Transverse colon (tissue), 4 donors: ENCODE results near the gene PROKR1. TPM values are rescaled to one million over a fixed set of nuclear protein-coding genes. Genes with fewer than 3 reads are reported as not detected.

ENCODE experiments used
- DNase-seq: peaks from one replicate; pipeline ENCODE4 v3.0.0-alpha.2; 2019
- H3K27ac ChIP-seq, 4 donors: fragments of 200-600 bp; sonication (generic); 2 replicates each; pipeline ENCODE4 v1.5.1; 2016 to 2018; ENCODE audit warnings: inconsistent platforms in 4 of 4
- H3K27me3 ChIP-seq: fragments of 200-600 bp; sonication (generic); 2 replicates; pipeline ENCODE4 v1.5.1; 2017; ENCODE audit warnings: inconsistent platforms
- H3K36me3 ChIP-seq, 4 donors: fragments of 200-600 bp; sonication (generic); 2 replicates each; pipeline ENCODE4 v1.5.1; 2017 to 2019; ENCODE audit warnings: inconsistent platforms in 4 of 4
- H3K4me1 ChIP-seq, 4 donors: fragments of 200-600 bp; sonication (generic); 2 replicates each; pipeline ENCODE4 v1.5.1; 2017 to 2020; ENCODE audit warnings: inconsistent platforms in 4 of 4
- H3K4me3 ChIP-seq, 4 donors: fragments of 200-600 bp; sonication (generic); 1 replicate in 1 of 4; 2 replicates in 3 of 4; pipeline versions ENCODE4 v1.5.1 to v1.6.1; 2017 to 2019; ENCODE audit warnings: inconsistent platforms in 4 of 4
- H3K9me3 ChIP-seq, 2 donors: fragments of 200-600 bp; sonication (generic); 2 replicates each; pipeline ENCODE4 v1.5.1; 2017 to 2019; ENCODE audit warnings: inconsistent platforms in 2 of 2
- EP300 ChIP-seq: sonication (generic); formaldehyde crosslinking; IDR thresholded peaks from one replicate; pipeline ENCODE4 v1.6.1; 2017; ENCODE audit warnings: antibody characterized with exemption, low read depth
- POLR2A ChIP-seq: fragments of 450-650 bp; IDR thresholded peaks from one replicate; pipeline ENCODE4 v1.6.1; 2016; ENCODE audit warnings: antibody characterized with exemption, mild to moderate bottlenecking, moderate library complexity
- POLR2AphosphoS5 ChIP-seq, 3 donors: sonication (generic); formaldehyde crosslinking; IDR thresholded peaks; one replicate each; pipeline ENCODE4 v1.6.1; 2016; ENCODE audit warnings: antibody characterized with exemption in 3 of 3
- WGBS, 2 donors: methylation state at CpG; one replicate each; pipeline ENCODE4 v1.1.5; 2018; ENCODE audit warnings: low coverage in 1 of 2; 5-methylcytosine and 5-hydroxymethylcytosine counted together
- in situ Hi-C, 4 donors: fragments of 200-750 bp; cut with MboI; loops; one replicate each; pipeline versions ENCODE4 v1.15.0 to v1.15.1; 2017; ENCODE audit warnings: low sequenced_read_pairs in 3 of 4, low pct_ligation_motif_present in 1 of 4, low pct_unique_long_range_greater_than_20kb in 1 of 4
- intact Hi-C: fragments of 100-400 bp; cut with DNase I; formaldehyde crosslinking; loops from one replicate; pipeline ENCODE4 v1.15.1; 2023; ENCODE audit warnings: low total_unique reads
- total RNA-seq, 4 donors: library from RNA; depleted of rRNA; stranded (reverse); fragments of >200 nt; gene quantifications; one replicate each; pipeline ENCODE4 v1.1.0, GENCODE V29; 2016
- TF ChIP-seq, protein P1 (sequence below), 5 experiments: fragments of 200-600 bp in 3 of 5; fragments of 450-650 bp in 2 of 5; sonication (generic) in 3 of 5; IDR thresholded peaks; 1 replicate in 2 of 5; 2 replicates in 3 of 5; pipeline ENCODE4 v1.5.1; 2016 to 2017; ENCODE audit warnings: antibody characterized with exemption in 5 of 5, inconsistent platforms in 3 of 5, mild to moderate bottlenecking in 2 of 5, moderate library complexity in 1 of 5

The PROKR1 gene
- total RNA-seq, 4 donors from 2014 or later = 0.16 to 2.2 TPM; not detected in 2

DNA sequence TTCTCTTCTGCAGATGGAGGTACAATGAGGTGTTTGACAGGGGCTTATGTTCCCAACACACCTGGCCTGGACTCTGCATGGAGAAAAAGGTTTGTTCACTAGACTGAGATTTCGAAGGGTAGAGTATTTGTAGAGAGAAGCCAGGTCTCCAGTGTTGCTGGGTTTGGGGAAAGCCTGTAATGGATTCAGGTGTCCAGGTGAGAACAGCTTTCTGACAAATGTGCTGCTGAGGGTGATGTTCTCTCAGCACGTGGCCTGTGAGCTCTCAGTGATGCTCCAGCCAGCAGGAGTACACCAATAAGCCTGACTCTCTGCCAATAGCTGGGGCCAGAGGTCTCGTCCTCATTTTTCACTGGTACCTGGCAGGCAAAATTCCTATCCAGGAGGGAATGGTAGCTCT is 47.5 kb downstream of the PROKR1 start:
- in situ Hi-C loops (no loop called here), intact Hi-C loops (no loop called here)
- Histone ChIP-seq H3K4me1 (no peaks in the 10 kb centered on the region), H3K27ac (peak overlapping the region in 1 of 4 donors; percentile 19), H3K4me3 (no peak overlapping the region), H3K36me3 (no peaks in the 10 kb centered on the region), H3K27me3 (no peaks in the 10 kb centered on the region), H3K9me3 (no peaks in the 10 kb centered on the region)
- 90 to 100% methylated on average over 1 to 3 of the region's 3 CpGs for WGBS, 2 donors
- no peak for DNase-seq
- no peak for TF ChIP-seq POLR2A

DNA sequence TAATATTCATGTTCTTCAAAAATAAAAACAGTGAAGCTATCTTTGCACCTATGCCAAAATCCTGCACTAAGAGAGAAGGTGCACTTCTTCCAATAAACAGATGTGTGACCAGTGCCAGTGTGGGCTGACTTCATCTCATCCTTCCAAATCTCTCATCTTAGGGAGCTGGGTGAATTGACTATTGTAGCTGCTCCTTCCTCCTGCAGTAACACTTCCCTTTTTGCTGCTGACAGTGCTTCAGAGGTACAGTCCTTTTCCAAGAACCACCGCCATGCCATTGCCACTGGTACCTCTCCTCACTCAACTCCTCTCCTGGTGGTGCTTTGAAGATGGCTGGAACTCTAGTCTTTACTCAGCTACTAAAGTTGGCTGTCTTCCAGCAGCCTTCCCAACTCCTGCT is 49.1 kb downstream of the PROKR1 start:
- Histone ChIP-seq H3K27me3 (no peaks in the 10 kb centered on the region), H3K9me3 (no peaks in the 10 kb centered on the region), H3K27ac (no peak overlapping the region), H3K4me1 (no peaks in the 10 kb centered on the region), H3K36me3 (no peaks in the 10 kb centered on the region), H3K4me3 (no peak overlapping the region)
- in situ Hi-C loops = no loop called here
- 79 to 80% methylated on average over 1 of the region's 1 CpG for WGBS, 2 donors
- intact Hi-C loops = no loop called here
- DNase-seq = no peak
- TF ChIP-seq, protein P1, sequence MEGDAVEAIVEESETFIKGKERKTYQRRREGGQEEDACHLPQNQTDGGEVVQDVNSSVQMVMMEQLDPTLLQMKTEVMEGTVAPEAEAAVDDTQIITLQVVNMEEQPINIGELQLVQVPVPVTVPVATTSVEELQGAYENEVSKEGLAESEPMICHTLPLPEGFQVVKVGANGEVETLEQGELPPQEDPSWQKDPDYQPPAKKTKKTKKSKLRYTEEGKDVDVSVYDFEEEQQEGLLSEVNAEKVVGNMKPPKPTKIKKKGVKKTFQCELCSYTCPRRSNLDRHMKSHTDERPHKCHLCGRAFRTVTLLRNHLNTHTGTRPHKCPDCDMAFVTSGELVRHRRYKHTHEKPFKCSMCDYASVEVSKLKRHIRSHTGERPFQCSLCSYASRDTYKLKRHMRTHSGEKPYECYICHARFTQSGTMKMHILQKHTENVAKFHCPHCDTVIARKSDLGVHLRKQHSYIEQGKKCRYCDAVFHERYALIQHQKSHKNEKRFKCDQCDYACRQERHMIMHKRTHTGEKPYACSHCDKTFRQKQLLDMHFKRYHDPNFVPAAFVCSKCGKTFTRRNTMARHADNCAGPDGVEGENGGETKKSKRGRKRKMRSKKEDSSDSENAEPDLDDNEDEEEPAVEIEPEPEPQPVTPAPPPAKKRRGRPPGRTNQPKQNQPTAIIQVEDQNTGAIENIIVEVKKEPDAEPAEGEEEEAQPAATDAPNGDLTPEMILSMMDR (IDR thresholded peaks at IDR 0.05) = no peak

DNA sequence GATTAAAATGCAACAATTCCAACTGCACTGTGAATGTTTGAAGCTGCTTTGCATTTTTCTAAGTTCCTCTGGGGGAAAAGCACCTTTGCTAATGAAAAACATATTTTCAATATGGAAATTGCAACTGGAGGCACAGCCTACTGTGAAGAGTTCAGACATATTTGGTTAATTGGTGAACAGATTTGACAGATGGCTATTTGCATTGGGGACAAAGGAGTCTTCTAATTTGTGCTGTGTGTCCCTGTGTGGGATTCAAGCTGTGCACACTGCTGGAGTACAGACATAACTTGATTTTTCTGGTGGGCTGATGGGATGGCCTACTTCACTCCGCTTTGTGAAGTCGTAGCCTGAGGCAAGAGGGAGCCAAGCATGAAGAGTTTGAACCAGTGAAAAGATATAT is 50.6 kb downstream of the PROKR1 start:
- no peak overlapping the region for H3K4me3 ChIP-seq
- H3K27me3 ChIP-seq = no peaks in the 10 kb centered on the region
- in situ Hi-C loops = no loop called here
- intact Hi-C loops = no loop called here
- DNase-seq = no peak
- no peaks in the 10 kb centered on the region for H3K9me3 ChIP-seq
- H3K36me3 ChIP-seq = no peaks in the 10 kb centered on the region
- 85 to 86% methylated on average over 2 of the region's 2 CpGs for WGBS, 2 donors
- TF ChIP-seq POLR2A = no peak
- TF ChIP-seq, protein P1 (IDR thresholded peaks at IDR 0.05) = no peak
- no peak for TF ChIP-seq POLR2AphosphoS5 (IDR thresholded peaks at IDR 0.05)
- no peak for TF ChIP-seq EP300
- no peaks in the 10 kb centered on the region for H3K4me1 ChIP-seq
- no peak overlapping the region for H3K27ac ChIP-seq

DNA sequence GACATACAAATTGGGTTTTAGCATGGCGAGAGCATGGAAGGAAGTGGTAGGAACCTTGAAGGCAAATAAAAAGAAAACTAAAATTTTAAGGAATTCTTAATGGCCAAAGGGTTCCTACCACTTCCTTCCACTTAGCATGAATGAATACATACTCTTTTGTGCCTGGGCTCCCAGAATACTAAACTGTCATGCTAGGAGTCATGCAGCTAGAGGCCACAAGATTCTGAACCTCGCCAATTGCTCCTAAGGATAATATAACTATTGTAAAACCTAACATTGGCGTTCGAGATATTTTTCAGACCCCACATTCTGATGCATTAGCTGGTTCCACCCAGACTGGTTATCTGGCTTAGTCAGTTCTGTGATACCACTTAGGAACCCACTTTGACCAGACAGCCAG is 52.6 kb downstream of the PROKR1 start:
- 90 to 92% methylated on average over 2 to 4 of the region's 4 CpGs for WGBS, 2 donors
- in situ Hi-C loops (no loop called here), intact Hi-C loops (no loop called here)
- no peak for DNase-seq
- H3K27me3 ChIP-seq = no peaks in the 10 kb centered on the region
- H3K36me3 ChIP-seq = no peaks in the 10 kb centered on the region
- H3K4me3 ChIP-seq = no peak overlapping the region
- no peak overlapping the region for H3K27ac ChIP-seq
- TF ChIP-seq EP300 = no peak
- TF ChIP-seq, protein P1 (IDR thresholded peaks at IDR 0.05) = no peak
- TF ChIP-seq POLR2A = no peak
- no peak for TF ChIP-seq POLR2AphosphoS5 (IDR thresholded peaks at IDR 0.05)
- no peaks in the 10 kb centered on the region for H3K4me1 ChIP-seq
- peaks cover 4 to 9% of the 10 kb centered on the region in 2 donors for H3K9me3 ChIP-seq

DNA sequence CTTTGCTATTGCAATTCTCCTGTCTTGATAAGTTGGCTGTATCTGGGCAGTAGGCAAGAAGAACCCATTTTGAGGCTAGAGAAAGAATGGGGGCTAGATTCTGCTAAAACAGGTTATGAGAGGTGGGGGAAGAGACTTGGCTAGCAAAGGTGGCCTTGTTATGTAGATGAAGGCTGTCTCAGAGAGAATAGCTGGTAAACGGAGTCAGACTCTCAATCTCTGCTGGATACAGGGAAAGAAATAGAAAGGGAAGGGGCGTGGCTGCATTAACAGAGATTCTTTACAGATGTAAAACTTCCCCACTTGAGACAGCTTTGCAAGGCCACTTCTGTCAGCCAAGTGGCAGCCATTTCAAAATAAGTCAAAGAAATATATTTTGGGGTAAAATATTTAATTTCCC is 53.2 kb downstream of the PROKR1 start:
- WGBS, 2 donors = 80 to 84% methylated on average over 1 to 2 of the region's 2 CpGs
- TF ChIP-seq POLR2AphosphoS5 (IDR thresholded peaks at IDR 0.05) = no peak
- TF ChIP-seq, protein P1 (IDR thresholded peaks at IDR 0.05) = no peak
- TF ChIP-seq POLR2A = no peak
- TF ChIP-seq EP300 = no peak
- Histone ChIP-seq H3K27me3 (no peaks in the 10 kb centered on the region), H3K9me3 (peaks cover 5 to 9% of the 10 kb centered on the region in 2 donors), H3K36me3 (no peaks in the 10 kb centered on the region), H3K27ac (no peak overlapping the region), H3K4me3 (no peak overlapping the region), H3K4me1 (no peaks in the 10 kb centered on the region)
- intact Hi-C loops = no loop called here
- DNase-seq = no peak
- in situ Hi-C loops = no loop called here
